Measurements from ENCODE around the gene ARSI. TPM values are rescaled to one million over a fixed set of nuclear protein-coding genes. Genes with fewer than 3 reads are reported as not detected.

Gene ARSI
- total RNA-seq, 1 donor: under 0.01 TPM

DNA sequence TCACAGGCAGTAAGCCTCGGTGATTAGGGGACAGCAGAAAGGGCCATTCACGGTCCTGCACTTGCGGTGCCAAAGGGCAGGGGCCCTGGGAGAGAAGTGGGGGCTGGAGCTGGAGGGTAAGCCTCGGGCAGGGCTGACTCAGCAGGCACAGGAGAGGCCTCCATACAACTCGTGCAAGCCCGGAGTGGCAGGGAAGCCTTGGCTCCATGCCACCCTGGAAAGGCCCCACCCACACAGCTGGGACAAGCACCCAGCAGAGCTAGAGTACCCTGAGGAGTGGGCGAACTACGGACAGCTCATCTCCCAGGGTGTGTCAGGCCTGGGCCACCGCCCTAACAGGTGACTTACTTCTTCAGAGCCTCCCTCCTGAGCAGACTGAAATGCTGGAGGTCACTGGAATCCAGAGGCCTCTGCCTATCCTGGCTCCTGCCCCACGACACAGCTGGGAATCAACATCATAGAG, 7.5 kb downstream of the ARSI start:
- no peak for DNase-seq (ENCODE audit: low read depth in 2 of 3, low spot score in 2 of 3)

DNA sequence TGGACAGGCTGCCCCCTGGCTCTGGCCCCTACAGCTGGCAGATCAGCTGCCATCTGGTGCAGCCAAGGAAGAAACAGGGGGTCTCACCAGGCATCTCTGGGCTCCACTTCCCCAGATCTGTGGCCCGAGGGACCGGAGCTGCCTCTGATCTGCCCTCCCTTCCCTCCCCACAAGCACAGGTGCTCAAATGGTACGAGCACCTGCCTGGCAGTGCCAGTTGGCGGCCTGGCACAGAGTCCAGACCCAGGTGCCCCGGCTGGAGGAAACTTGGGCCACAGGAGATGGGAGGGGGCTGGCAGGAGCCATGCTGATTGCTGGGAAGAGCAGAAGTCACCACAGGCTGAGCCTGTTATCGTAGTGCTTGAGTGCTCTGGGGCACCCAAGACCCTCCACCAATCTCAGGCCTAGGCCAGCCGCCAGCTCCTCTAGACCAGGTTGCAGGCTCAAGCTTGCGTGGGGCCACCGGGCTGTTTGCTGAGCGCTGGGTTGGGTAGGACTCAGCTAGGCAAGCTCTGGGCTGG, 8.1 kb downstream of the ARSI start:
- no peak for DNase-seq (ENCODE audit: low read depth in 2 of 3, low spot score in 2 of 3)

DNA sequence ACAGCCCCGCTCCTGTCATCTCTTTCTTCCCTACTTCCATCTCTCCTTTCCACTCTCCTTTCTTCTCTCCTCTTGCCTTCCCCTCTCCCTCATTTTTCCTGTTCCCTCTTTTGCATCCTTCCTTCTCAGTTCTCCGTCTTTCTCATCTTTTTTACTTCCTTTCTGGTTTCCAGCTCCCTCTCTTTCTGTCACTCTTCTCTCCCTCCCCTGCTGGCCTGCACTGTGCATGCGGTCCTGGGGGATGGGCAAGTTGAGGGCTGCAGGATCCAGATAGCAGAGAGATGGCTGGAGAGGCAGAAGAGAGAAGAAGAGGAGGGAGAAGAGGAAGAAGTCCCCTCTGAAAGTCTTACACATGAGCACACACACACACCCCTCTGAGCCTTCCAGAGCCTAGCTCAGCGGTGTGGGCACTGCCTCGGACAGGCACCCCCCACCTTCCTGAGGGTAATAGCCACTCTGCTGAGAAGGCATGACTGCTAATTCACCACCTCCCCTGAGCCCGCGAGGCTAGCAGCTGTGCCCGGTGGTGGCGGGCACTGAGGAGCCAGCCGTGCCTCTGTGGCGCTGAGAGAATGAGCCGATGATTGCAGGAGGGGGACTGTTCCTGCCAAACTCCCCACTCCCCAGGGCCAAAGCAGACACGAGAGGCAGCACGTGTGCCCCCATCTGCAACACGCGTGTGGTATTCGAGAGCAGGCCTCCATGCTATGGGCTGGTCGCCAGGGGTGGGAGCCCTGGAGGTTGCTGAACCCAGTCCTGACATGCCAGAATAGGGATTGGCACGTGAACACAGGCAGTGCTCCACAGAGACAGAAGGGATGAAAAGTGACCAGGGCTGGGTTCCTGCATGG, 9.4 kb downstream of the ARSI start:
- no peak for DNase-seq (ENCODE audit: low read depth in 2 of 3, low spot score in 2 of 3)

DNA sequence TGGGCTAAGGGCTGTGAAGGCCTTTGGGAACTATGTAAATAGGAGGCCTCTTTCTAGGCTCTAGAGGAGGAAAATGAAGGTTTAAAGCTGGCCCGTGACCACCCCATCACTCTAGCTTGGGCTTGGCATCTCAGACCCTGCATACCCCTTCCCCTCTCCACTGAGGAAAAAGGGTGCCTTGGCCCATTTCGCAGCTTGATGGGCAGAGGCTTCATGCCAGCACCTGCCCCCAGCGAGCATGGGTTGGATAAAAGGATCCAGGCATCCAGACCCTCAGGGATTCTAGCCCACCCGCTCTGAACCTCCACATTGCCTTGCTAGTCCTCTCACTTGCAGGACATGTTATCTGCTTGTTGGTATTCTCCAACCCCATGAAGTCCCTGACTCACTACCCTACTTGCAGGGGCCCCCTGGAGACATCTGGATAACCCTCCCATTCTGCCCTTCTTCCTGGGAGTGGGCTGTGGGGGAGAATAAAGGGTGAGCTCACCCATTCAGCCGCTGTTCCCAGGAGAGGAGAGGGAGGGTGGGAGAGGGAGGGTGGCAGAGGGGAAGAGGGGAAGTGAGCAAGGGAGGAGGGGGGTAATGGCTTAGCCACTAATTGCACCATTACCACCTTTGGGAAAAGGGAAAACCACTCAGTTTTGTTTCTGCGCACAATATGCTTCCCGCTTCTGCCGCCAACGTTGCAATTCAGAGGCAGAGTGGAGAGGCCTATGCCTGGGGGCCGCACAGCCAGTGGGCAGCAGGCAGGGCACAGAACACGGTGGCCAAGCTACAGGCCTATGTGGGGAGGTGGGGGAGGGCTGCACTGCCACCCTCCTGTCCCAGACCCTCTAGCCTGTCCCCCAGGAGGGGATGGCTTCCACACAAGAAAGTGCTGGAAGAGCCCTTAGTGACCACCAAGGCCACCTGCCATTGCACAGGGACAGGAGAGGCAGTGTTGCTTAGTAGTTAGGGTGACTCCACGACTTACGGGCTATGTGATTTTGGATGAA, 11.0 kb downstream of the ARSI start:
- no peak for DNase-seq (ENCODE audit: low read depth in 2 of 3, low spot score in 2 of 3)

DNA sequence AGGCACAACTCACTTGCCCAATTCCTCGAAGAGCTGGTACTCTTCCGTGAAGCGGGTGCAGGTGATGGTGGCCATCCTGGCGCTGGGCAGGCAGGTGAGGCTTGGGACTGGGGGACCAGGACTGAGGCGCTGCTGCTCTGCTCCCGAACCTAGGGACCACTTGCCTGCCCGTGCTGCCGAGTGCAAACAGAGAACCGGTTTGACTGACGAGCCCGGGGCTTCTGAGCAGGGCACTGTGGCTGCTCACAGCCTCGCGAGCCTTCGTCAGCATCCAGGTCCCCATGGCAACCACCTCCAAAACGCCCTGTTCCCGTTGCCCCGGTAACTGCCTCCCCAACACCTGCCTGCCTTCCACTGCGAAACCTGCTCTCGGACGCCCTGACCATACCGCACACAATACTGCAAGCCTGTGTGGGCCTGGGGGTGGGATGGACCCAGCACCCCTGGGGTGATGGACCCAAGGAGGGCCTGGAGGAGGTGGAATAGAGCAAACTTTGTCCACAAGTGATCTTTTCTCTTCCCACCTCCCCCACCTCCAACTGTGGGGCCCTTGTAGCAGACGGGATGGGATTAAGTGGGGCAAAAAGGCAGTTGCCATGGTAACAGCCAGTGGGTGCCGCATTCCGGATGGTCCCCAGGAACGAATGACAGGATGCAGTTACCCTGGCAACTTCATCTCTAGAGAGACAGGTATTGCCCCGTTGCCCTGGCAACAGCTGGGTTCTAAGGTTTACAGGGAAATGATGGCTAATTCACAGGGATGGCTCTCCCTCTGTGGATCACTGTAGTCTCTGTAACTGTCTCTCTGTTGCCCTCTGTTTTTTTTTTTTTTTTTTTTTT, 12.9 kb downstream of the ARSI start, which contains the start of gene CAMK2A:
Gene CAMK2A, minus strand, starts transcription at position 223 of the 840 bp plus-strand sequence. Its CDS starts 148 bp downstream, at position 75.
- DNase-seq (ENCODE audit: low read depth in 2 of 3, low spot score in 2 of 3): no peak

DNA sequence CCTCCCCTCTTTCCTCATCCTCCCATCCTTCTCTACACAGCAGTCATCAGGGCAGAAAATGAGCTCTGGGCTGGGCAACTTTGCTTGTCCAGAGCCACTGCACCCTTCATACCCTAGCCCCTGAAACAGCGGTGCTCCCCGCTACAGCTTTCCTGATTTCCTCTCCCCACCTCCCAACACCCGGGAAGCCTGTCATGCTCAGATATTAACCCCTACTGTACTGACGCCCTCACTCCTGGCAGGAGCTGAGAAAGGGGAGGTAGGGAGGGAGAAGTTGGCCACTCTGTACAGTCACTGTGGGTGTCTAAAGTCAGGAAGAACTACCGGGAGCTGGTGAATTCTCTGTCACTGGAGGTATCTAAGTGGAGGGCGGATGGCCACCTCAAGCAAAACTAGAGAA, 13.9 kb downstream of the ARSI start:
- no peak for DNase-seq (ENCODE audit: low read depth in 2 of 3, low spot score in 2 of 3)

DNA sequence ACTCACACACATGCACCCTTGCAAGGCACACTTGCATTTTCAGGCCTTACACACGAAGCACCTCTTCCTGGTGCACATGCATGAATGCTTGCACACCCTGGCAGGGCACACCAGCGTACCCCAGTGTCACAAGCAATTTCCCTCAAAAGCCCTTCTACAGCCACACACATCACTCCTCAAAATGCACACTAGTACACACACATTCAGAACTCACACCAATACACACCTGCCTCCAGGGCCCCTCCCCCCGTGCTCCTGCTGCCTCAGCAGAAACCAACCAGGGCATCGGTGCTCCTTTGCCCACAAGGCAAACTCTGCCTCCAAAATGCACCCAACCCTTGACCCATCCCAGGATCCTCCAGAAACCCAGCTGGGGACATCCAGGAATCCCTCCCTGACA, 14.3 kb downstream of the ARSI start:
- DNase-seq (ENCODE audit: low read depth in 2 of 3, low spot score in 2 of 3): no peak

DNA sequence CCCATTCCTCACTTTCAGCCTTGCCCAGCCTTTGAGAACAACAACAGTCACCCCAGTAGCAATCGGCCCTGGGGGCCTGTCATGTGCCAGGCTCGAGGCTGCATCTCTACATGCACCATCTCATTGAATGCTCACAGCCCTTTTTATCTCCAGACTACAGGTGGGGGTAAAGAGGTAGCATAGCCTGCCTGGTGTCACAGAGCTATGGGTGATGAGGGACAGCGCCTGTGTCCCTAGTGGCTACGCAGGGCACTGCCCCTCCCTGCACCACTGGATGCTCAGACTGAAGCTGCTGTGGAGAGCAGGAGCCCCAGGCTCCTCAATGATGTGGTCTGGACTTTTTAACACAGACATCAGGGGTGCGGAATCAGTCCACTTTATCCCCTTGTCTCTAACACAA, 15.9 kb downstream of the ARSI start:
- peak in 2 of 3 donors; percentile 27 to 31 for DNase-seq (ENCODE audit: low read depth in 2 of 3, low spot score in 2 of 3)

DNA sequence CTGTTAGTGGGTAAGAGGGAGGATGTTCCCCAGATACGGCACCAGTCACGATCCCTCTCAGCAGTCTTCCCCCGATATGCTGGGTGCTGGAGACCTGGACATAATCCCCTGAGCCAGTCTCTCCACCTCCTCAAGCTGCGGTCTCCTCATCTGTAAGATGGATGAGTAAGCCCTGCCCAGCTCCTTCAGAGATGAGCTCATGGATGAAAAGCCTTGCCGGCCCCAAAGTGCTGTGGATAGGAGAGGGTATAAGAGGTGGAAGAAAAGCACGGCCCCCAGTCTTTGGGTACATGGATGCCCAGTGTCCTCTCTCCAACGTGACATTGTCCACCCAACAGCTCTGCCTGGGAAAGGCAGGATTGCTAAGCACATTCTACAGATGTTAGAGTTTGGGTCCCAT, 17.6 kb downstream of the ARSI start:
- DNase-seq (ENCODE audit: low read depth in 2 of 3, low spot score in 2 of 3): no peak

DNA sequence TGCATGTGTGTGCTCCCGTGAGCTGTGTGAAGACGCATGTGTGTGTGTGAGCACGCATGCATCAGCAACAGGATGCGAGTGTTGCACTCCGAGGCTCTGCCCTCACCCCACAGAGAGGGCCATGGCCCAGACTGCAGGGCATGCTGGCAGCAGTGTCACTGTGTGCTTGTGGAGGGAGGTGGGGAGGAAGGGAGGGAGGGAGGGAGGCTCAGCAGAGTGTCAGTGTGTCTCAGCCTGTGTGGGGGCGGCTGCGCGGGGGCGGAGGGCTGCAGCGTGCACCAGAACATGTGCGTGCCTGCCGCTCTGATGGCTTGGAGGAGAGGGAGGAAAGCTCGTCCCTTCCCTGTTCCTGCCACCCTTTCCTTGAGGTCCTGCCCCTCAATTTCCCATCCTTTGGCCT, 18.4 kb downstream of the ARSI start:
- no peak for DNase-seq (ENCODE audit: low read depth in 2 of 3, low spot score in 2 of 3)

DNA sequence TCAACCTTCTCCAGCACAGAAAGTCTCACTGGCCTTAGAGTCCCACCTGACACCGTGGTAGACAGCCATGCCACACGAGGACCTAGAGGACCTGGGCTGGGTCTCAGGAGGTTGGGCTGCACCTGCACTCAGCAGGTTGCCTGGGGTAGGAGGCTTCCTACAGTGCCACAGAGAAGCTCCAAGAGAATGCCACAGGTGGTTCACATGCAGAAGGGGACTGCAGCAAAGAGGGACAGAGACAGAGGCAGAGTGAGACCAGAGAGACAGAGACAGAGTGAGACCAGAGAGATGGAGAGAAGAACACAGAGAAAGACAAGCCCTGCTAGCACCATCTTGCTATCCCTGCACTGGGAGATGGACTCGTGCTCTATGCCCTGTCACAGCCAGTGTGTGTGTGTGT, 18.8 kb downstream of the ARSI start:
- DNase-seq (ENCODE audit: low read depth in 2 of 3, low spot score in 2 of 3): no peak

DNA sequence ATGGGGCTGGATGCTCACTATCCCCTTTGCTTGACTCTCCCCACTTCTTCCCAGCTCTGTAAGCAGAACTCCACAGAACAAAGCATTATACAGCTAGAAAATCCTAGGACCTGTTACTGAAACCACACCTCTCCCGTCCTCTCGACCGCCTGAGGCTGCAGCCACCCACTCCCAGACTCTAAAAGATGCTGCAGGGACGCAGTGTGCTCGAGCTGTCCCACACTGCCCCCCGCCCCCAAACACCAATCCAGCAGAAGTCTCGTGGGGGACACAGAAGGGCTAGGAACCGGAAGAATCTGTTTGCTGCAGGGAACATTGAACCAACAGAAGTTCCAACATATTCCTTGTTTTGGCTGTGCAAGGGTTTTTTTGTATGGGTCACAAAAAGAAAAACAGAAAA, 20.7 kb downstream of the ARSI start:
- DNase-seq (ENCODE audit: low read depth in 2 of 3, low spot score in 2 of 3): no peak

DNA sequence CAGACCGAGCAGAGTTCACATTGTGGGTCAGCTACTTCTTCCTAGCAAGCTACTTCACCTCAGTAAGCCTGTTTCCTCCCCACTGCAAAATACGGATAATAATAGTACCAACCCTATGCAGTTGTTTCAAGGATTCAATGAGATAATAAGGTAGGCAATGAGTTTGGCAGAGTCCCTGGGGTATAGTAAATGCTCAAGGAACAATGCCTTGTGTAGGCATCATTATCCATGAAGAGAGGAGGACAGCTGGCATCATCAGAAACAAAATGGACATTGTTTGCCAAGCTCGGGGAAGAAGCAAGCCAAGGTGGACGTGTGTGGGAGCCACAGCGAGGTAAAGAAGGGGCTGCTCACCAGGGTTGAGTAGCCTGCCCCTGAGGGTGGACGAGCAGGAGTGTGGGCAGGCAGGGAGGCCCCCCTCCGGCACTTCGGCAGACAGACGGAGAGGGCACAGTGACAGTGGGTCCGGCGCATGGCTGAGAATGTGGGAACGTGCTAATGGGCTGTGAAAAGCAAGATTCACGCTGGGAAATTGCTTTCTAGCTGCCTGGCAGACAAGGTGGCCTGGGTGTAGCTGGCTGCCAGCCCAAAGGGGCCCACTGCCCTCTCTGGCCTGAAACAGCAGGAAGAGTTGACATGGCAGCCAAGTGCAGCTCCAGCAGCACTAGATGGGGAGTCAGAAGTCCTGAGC, 23.2 kb downstream of the ARSI start:
- DNase-seq (ENCODE audit: low read depth in 2 of 3, low spot score in 2 of 3): no peak

DNA sequence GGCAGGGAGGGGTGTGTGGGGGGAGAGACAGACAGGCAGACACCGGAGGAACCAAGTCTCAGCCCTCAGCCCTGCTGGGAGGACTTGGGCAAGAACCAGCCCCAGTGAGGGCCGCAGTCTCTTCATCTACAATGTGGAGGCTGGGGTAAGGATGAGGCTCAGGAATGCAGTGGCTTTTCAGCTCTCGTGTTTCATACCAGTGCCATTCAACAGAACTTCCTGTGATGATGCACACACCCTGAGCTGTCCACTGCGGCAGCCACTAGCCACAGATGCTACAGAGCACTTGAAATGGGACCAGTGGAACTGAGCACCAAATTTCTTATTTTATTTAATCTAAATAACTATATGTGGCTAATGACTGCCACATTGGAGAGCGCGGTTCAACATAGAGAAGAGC, 23.8 kb downstream of the ARSI start:
- DNase-seq (ENCODE audit: low read depth in 2 of 3, low spot score in 2 of 3): no peak

DNA sequence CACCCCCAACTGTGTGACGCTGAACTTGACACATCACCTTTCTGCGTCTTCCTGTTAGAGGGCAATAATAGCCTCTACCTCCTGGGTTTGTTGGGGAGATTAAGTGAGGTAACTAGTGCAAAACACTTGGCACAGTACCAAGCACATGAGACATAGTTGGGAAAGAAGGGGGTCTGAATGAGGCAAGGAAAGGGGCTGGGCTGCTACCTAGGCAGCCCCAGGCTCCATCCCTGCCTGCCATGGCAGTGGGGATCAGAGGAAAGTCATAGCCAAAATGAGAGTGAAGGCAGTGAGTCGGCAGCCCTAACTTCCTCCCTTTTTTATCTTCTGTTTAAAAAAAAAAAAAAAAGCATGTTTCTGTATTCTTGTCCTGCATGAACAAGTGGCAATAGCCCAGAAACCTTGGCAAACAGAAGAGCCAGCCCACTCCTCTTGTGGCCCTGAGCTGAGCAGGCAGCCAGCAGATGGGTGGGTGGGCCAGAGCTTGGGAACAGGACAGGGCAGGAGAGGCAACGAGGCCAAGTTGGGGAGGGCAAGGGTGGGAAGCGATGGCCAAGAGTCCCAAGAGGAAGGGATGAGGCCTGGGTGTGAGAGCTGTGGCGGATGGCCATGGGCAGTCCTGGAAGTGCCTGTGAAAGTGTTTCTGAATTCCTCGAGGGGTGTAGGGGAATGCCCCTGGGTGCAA, 24.5 kb downstream of the ARSI start:
- peak in 2 of 3 donors; percentile 17 to 41 for DNase-seq (ENCODE audit: low read depth in 2 of 3, low spot score in 2 of 3)

DNA sequence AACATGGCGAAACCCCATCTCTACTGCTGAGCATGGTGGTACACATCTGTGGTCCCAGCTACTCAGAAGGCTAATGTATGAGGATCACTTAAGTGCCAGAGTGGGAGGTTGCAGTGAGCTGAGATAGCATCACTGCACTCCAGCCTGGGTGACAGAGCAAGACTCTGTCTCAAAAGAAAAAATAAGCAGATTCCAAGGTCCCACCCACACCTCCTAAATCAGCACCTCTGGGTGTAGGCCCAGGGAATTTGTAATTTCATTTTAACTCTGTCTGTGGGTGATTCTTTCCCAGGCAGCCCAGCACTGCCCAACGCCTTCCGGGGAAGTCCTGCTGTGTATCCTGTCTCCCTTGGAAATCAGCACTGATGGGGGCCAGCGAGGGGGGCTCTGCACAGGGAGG, 25.7 kb downstream of the ARSI start:
- no peak for DNase-seq (ENCODE audit: low read depth in 2 of 3, low spot score in 2 of 3)

DNA sequence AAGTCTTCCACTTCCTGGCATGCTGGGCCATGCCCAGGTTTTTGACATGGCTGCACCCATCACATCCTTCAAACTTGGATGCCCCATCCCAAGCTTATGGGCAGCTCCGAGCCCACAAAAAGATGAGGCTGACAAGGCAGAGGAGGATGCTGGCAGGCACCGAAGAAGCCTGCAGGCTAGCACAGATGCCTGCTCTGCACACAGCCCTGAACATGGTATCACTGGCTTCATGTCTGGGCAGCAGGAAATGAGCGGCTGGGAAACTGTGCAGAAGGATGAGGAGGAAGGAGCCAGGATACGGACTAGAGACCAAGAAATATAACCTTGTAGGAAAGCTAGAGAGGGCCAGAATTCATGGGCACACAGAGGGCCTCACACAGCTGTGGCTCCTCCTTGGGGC, 27.9 kb downstream of the ARSI start:
- DNase-seq (ENCODE audit: low read depth in 2 of 3, low spot score in 2 of 3): no peak

DNA sequence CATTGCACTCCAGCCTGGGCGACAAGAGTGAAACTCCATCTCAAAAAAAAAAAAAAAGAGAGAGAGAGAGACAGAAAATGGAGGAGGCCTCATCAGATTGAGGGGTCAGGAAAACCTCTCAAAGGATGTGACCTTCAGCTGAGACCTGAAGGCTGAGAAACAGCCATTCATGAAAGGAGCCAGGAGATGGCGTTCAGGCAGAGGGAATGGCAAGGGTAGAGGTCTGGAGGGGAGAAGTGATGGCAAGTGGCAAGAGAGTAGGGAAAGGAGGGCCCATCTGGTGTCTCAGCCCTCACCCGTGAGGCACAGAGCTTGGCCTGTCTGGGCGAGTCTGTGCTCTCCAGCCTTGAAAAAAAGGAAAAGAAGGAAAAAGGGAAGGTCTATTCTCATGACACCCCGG, 30.2 kb downstream of the ARSI start:
- peak in 2 of 3 donors; percentile 37 to 62 for DNase-seq (ENCODE audit: low read depth in 2 of 3, low spot score in 2 of 3)

DNA sequence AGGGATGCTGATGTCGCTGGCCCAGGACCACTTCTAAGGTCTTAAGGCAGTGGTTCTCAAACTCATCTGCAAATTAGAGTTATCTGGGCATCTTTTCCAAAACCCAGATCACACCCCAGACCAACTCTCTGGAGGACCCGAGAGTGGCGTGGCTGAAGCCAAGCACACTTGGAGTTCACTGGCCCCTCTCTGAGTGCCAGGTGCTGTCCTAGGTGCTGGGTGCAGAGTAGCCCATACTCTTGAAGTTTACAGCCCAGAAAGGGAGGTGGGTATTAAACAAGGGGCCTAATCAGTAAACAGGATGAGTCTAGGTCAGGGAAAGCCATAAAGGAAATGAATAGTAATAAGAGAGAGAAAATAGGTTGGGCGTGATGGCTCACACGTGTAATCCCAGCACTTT, 30.8 kb downstream of the ARSI start:
- DNase-seq (ENCODE audit: low read depth in 2 of 3, low spot score in 2 of 3): no peak

Data from hematopoietic multipotent progenitor cell (in vitro differentiated cells).